Activated CD4-positive, CD25-positive, alpha-beta regulatory T cell treated with anti-CD3 and anti-CD28 coated beads, Interleukin-2, amount 50 U/mL, for 16 hours (primary cell): ENCODE data around the gene BORCS8.
A peak's percentile ranks its signal among the peaks of the same experiment; 100 is the strongest.
"Not testable (repeated sequence)": the region's sequence is repeated elsewhere in the genome, so short reads cannot be mapped to it uniquely, and the experiment has no call there.

Experiments
- DNase-seq: peaks from one replicate; pipeline ENCODE4 v3.0.0-alpha.2; 2020; ENCODE audit warnings: low read depth, low spot score

BORCS8 gene

DNA sequence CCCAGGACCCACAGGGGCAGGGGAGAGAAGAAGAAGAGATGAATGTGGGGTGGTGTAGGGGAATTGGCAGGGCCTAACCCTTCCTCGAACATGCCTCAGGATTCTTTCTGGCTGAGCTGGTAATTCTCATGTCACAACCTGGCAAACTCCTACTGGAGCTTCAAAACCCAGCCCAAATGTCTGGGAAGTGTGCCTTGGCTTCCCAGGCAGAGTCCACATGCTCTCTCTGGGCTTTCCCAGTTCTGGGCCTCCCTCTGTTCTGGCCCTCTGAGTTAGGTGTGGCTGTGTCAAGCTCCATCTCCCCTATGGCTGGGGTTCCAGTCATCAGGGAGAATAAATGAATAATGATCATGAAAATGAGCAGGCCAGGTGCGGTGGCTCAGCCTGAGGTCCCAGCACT is 42.5 kb downstream of the BORCS8 start:
- DNase-seq = no peak

DNA sequence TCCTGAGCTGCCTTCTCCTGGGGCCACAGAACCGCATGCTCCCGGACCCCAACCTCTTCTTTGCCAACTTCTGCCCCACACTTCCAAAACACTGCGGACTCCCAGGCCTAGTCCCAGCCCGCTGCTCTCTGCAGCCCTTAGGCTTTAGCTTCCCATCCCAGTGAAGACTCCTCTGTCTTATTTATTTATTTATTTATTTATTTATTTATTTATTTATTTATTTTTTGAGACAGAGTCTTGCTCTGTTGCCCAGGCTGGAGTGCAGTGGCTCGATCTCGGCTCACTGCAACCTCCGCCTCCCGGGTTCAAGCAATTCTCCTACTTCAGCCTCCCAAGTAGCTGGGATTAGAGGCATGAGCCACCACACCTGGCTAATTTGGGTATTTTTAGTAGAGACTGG is 43.4 kb downstream of the BORCS8 start:
- DNase-seq = not testable (repeated sequence)

DNA sequence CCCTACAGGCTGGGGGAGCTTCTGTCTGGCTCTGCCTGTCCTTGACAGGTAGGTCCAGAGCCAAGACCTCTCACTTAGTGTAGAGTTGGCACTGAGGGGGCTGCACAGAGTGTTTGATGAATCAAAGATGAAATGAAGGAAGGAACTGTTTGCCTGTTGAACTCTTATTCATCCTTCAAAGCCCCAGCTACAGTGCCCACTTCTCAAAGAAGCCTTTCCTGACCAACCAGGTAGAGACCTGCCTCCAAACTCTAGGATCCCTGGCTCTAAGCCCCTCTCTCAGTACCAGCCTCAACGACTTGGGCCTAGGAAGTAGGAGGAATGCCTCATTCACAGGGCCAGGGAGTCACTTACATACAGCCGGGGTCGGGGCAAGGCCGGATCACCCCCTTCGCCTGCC is 44.6 kb downstream of the BORCS8 start:
- DNase-seq = no peak

DNA sequence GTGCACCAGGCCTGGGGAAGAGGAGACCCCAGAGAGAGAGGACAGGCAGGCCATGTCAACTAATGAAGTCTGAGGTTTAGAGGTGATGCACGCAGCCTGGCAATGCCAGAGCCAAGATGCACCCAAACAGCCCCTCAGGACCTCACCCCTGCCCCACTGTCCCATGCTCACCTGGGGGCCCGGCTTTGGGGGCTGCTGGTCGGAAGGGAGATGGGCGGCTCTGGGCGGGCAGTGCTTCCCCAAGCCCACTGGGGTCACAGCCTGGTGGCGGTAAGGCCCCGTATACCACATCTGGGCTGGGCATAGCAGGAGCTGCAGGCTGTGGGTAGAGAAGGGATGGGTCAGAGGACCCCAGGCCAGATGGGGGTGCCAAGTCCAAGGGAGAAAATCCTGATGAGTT is 45.1 kb downstream of the BORCS8 start:
- no peak for DNase-seq

DNA sequence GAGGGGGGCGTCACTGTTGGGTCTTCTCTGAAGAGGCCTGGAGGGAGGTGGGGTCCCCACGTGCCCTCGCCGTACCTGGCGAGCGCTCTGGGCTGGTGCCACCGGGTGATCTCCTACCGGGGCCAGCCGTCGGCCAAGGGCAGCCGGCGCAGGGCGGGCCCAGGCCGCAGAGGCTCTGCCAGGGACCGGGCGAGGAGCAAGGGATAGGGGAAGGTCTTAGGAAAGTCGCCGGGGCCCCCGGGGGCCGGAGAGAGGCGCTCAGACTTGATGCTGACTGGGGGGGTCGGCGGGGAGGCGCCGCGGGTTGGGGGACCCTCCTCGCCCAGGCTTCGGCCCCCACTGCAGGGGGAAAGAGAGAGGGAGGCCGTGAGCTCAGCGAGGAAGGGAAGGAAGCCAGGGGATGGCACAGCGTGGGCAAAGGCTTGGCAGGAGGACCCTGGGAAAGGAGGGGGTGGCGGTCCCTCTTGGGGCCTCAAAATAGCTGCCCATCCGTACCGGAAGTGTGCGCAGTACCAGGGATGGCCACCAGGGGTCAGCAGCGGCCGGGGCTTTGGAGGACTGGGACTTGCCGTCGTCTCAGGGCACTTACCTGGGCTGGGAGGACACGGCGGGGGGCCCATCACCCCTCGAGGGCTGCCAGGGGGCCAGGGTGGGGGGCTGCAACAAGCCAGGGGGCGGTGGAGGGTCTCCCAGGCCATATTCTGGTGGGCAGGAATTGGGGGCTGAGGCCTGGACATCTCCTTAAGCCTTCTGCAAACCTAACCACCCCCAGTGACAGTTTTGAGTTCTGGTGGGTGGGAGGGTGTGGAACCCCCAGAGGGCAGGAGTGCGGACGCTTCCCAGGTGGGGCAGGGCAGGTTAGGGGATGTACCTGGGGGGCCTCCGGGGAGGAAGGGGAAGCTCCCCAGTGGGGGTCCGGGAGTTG is 46.0 kb downstream of the BORCS8 start:
- DNase-seq = peak; percentile 78

DNA sequence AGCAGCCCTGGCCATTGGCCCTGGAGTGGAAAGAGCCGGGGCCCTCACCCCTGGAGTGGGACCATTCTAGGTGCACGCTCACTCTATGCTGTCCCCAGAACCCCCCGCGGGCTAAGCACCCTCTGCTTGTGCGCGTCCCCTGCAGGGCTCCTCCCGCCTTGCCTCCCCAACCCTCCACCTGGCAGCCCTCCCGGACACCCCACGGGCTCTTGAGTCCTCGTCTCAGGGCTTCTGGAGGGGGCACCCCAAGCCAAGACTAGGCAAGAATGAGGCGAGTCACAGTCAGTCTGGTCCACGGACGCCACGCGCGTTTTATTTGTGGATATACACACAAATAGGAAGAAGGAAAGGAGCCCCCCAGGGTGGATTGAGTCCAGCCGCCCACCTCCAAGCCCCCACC is 46.7 kb downstream of the BORCS8 start:
- DNase-seq = no peak

DNA sequence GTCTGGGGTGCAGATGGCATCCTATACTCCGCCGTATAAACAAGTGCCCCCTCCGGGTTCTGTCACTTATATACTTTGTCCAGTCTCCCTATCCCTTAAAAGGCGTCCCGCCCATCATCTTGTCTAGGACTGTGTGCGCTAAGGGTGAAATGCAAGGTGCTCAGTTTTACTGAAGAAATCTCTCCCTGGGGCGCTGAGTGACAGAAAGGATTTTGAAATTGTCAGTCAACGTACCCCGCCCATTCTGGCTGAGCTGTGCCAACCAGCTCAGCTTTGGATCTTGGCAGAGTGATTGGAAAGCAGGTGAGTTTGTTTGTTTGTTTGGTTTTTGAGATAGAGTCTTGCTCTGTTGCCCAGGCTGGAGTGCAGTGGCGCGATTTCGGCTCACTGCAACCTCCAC is 49.6 kb downstream of the BORCS8 start:
- DNase-seq = no peak

DNA sequence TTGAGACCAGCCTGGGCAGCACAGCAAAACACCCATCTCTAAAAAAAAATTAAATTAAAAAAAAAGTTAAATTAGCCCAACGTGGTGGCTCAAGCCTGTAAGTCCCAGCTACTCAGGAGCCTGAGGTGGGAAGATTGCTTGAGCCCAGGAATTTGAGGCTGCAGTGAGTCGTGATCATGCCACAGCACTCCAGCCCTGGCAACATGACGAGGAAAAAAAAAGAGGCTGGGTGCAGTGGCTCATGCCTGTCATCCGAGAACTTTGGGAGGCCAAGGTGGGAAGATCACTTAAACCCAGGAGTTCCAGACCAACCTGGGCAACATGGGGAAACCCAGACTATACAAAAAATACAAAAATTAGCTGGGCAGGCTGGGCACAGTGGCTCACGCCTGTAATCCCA is 51.5 kb downstream of the BORCS8 start:
- no peak for DNase-seq

DNA sequence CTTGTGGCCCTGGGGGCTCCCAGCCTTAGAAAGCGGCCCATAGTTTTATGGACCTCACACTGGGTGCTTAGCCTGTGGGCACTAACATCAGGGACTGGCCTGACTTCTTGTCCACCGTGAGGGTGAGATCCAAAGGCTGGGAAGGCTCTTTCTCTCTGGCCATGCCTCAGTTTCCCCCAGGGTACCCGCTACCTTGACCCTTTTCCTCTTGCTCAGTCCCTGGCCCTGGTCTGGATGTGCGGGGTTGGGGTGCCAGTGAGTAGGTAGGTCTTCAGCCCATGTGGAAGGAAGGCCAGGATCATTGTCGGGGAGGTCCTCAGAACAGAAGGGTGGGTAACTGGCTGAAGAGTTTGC is 52.1 kb downstream of the BORCS8 start:
- no peak for DNase-seq

DNA sequence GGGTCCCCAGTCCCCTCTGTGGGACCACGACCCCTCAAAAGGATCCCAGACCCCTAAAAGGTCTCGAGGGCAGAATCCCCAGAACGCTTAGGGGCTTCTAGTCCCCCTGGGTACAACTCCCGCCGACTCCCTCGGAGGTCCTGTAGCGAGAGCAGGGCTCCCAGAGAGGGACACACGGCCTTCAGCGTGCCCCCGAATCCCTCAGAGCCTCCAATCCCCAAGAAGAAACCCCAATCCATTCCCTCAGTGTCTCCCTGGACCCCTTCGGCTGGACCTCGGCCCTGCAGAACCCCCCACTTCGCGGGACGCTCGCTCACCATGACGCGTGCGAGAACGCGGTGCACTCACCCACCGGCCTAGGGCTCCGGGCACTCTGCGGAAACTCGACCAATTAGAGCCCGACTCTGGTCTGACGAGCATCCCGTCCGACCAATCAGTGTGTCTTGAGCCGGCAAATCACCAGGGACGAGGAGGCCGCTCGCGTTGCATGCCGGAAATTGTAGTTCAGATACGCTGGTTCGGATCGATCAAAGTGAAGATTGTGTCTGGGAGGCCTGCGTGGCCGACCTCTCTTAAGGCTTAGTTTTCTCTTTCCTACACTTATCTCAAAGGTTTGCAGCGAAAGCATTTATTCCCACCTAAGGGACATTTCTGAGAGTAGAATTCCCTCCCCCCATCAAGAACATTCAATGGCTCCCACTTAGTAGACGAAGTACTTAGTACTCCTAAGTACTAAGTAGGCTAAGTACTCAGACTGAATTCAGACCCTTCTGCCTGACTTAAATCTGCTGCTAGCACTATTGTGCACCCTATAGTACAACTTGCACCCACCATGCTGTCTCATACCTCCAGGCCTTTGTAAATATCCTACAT is 53.6 kb downstream of the BORCS8 start, which contains the start of gene TMEM161A:
TSS of gene TMEM161A (minus strand) at position 370 of the 873 bp plus-strand sequence. CDS start at position 320, 50 bp downstream.
- DNase-seq = peak; percentile 92

DNA sequence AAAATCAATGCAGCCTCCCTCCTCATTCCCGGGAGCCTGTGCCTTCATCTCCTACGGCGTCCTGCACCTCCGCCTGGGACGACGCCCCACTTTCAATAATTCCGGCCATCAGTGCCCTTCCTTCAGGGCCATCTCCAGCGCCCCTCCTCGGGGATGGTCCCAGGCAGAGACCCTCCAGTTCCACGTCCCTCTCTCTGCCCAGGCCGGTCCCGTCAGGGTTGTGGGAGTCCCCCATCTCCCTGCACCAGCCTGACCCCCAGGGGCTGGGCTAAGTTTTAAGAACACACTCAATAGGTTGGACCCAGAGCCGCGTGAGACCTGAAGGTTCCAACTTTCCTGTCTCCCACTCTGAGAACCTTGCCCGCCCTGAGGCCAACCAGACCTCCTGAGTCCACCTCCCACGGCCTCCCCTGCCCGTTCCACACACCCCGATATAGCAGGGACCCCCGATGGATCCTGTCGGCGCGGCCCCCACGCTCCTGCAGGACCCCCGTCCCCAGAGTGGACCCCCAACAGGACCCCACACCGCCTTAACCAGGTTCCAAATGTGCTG is 54.3 kb downstream of the BORCS8 start:
- DNase-seq = no peak

DNA sequence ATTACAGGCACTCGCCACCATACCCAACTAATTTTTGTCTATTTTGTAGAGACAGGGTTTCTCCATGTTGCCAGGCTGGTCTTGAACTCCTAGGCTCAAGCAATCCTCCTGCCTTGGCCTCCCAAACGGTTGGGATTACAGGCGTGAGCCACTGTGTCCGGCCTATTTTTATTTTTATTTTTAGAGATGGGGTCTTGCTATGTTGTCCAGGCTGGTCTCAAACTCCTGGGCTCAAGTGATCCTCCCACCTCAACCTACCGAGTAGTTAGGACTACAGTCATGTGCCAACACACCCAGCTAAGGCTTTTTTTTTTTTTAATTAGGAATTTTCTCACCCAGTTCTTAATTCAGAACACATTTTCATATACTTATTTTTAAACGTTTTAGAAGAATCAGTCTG is 56.2 kb downstream of the BORCS8 start:
- not testable (repeated sequence) for DNase-seq

DNA sequence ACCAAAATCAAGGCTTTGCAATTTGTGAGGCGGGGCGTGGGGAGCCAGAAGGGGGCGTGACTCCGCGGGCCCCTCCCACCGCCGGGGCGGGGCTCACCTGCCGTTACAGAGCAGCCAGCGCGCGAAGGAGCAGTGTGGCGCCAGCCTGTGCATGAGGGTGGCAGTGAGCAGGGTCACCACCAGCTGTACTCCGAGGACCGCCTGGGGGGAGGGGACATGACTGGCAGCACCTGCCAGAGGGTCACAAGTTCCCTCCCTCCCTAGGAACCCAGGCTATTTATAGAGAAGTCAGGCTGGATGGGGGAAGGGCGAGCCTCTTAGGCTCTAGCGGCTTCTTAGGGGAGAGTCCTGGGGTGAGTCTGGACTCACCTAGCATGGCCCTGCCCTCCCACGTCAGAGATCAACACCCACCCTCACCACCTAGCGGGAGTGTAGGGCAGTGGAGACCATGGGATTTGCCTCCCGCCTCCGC is 57.2 kb downstream of the BORCS8 start:
- DNase-seq = no peak

DNA sequence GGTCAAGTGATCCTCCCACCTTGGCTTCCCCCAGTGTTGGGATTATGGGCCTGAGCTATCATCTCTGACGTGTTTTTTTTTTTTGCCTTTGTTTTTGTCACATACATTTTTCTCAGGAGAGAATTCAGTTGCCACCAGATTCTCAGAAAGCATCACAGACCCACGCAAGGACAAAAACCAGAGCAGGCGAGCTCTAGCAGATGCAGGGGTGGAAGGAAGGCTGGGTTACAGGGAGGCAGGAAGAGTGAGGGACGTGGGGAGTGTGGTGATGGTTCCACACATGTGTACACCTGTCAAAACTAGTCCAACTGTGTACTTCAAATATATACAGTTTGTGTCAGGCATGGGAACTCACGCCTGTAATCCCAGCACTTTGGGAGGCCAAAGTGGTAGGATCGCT is 58.0 kb downstream of the BORCS8 start:
- no peak for DNase-seq

DNA sequence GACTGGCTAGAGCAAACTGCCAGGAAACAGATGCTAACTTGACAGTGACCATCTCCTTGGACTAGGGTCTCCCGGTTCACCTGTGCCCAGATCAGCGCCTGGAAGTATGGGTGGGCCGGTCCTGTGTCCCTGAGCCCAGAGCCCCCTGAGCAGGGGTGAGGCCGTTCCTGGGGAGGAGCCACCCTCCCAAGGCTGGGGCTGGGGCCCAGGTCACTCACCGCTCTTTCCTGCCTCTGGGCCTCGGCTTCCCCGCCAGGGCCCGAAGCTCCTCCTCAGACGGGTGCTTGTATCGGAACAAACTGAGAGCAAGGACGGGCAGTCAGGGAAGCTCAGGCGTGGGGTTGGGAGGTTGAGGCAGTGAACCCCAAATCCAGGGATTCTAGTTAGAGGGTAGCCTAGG is 59.0 kb downstream of the BORCS8 start:
- no peak for DNase-seq

DNA sequence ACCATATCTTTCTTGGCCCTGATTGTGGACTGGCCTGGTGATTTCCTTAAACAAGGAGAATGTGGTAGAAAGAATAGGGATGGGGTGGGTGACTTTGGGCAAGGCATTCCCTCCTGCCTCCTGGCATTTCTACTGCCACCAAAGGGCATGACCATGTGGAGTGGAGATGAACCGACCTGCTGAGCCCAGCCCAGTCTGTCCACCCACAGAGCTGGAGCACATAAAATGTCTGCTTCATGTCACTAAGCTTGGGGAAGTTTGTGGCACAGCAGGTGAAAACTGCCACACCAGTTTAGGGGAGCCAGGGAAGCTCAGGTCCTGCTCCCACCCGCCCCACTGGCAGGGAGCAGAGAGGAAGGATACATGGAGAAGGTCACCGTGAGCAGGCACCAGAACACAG is 60.0 kb downstream of the BORCS8 start:
- no peak for DNase-seq
